ENCODE results near the gene UGT8. TPM values are rescaled to one million over a fixed set of nuclear protein-coding genes. Genes with fewer than 3 reads are reported as not detected.

The UGT8 gene
- total RNA-seq, 6 donors from 2014 or later = 0.67 to 2.0 (median 1.5) TPM

DNA sequence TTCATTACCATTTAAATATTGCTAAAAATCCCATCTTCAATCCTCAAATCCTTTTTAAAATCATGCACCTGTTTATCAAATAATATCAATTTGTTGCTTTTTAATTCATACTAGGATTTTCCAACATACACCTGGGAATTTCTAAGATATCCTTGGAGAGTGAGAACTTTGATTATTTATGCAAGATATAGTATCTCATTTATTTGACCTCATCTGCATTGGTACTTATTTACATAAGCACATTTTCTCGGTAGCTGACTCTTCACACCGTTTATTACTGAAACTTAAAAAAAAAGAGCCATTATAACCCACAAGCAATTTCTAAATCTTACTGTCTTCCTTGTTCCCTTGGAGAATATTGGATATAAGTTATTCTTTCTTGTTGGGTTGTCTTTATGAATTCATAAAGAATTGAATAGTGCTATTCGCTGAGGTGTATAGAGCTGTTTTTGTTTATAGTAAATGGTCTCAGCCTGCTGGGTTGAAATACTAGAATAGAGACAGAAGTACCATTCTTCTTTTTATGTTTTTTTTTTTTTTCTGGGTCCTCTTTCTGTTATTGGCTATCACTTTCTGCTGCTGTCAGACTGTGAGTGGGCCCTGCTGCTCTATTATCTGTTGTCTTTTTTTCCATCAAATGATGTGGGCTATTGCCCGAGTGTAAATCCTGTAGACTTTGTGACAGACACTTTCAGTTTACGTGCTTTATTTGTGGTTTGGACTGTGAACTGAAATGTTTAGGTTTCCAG is 2.9 kb downstream of the UGT8 start:
- TF ChIP-seq, protein P1, sequence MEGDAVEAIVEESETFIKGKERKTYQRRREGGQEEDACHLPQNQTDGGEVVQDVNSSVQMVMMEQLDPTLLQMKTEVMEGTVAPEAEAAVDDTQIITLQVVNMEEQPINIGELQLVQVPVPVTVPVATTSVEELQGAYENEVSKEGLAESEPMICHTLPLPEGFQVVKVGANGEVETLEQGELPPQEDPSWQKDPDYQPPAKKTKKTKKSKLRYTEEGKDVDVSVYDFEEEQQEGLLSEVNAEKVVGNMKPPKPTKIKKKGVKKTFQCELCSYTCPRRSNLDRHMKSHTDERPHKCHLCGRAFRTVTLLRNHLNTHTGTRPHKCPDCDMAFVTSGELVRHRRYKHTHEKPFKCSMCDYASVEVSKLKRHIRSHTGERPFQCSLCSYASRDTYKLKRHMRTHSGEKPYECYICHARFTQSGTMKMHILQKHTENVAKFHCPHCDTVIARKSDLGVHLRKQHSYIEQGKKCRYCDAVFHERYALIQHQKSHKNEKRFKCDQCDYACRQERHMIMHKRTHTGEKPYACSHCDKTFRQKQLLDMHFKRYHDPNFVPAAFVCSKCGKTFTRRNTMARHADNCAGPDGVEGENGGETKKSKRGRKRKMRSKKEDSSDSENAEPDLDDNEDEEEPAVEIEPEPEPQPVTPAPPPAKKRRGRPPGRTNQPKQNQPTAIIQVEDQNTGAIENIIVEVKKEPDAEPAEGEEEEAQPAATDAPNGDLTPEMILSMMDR (IDR thresholded peaks at IDR 0.05) = no peak
- TF ChIP-seq EP300 (IDR thresholded peaks at IDR 0.05) = no peak
- TF ChIP-seq POLR2AphosphoS5 (IDR thresholded peaks at IDR 0.05) = no peak
- no peak for TF ChIP-seq POLR2A (IDR thresholded peaks at IDR 0.05)
- H3K27me3 ChIP-seq = peaks cover 0 to 17% (median 4%) of the 10 kb centered on the region in 4 donors
- no peak for ATAC-seq (ENCODE audit: low FRiP score in 2 of 2)

DNA sequence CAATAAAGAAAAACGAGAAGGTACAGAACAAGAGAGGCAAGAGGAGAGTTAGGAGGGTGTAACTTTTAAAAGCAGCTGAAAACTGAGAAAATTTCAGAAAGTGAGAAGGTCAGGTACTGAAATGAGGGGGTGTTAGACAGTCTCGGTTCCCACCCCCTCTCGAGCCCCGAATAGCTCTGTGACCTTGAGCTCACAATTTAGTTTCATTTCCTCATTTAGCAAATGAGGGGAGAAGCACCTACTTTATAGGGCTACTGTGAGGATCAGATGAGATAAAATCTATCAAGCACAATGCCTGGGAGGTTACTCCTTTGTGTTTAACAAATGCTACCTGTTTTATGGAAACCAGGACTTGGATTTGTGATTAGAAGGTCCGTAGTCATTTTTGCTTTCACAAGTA is 4.9 kb downstream of the UGT8 start:
- no peak for TF ChIP-seq POLR2A (IDR thresholded peaks at IDR 0.05)
- TF ChIP-seq, protein P1 (IDR thresholded peaks at IDR 0.05) = no peak
- TF ChIP-seq POLR2AphosphoS5 (IDR thresholded peaks at IDR 0.05) = no peak
- TF ChIP-seq EP300 (IDR thresholded peaks at IDR 0.05) = no peak
- Histone ChIP-seq H3K36me3 (no peaks in the 10 kb centered on the region), H3K4me3 (no peak overlapping the region), H3K27me3 (peaks cover 0 to 13% (median 0%) of the 10 kb centered on the region in 4 donors), H3K27ac (no peak overlapping the region), H3K9me3 (no peaks in the 10 kb centered on the region), H3K4me1 (peaks cover 10 to 14% (median 11%) of the 10 kb centered on the region in 4 donors)
- ATAC-seq (ENCODE audit: low FRiP score in 2 of 2) (no peak), DNase-seq (no peak)
- WGBS, 2 donors = 54 to 73% methylated on average over 5 of the region's 5 CpGs

More for the DNA sequence above, 2.9 kb downstream of the UGT8 start:
- H3K4me1 ChIP-seq = peaks cover 14 to 23% (median 17%) of the 10 kb centered on the region in 4 donors
- no peaks in the 10 kb centered on the region for H3K36me3 ChIP-seq
- no peak for DNase-seq
- no peak overlapping the region for H3K27ac ChIP-seq
- H3K9me3 ChIP-seq = no peaks in the 10 kb centered on the region
- H3K4me3 ChIP-seq = no peak overlapping the region
- whole genome bisulfite sequencing, 2 donors = 75 to 84% methylated on average over 5 of the region's 5 CpGs

DNA sequence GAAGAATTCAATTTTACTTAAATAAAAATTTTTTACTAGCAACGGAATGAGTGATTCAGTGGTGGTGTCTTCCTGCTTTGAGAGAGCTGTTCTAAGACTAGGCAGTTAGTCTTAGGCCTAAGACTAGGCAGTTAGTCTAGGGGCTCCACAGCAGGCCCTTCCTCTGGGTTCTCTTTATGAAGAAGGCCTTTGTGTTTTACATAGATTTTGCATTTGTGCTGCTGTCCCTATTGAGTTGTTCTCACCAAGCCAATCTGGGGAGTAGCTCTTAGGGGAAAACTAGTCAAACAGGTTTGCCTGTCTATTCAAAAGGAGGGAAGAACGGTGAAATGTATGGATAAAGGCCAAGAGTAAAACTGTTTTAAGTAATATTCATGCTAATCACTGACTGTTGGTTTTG is 7.6 kb downstream of the UGT8 start:
- DNase-seq (no peak), ATAC-seq (ENCODE audit: low FRiP score in 2 of 2) (no peak)
- no peaks in the 10 kb centered on the region for H3K27me3 ChIP-seq
- H3K4me3 ChIP-seq = no peak overlapping the region
- no peaks in the 10 kb centered on the region for H3K4me1 ChIP-seq
- WGBS, 2 donors = 60 to 62% methylated on average over 2 of the region's 2 CpGs
- no peak overlapping the region for H3K27ac ChIP-seq
- TF ChIP-seq POLR2A (IDR thresholded peaks at IDR 0.05) (no peak), EP300 (IDR thresholded peaks at IDR 0.05) (no peak), POLR2AphosphoS5 (IDR thresholded peaks at IDR 0.05) (no peak)
- TF ChIP-seq, protein P1 (IDR thresholded peaks at IDR 0.05) = no peak
- H3K36me3 ChIP-seq = no peaks in the 10 kb centered on the region
- H3K9me3 ChIP-seq = no peaks in the 10 kb centered on the region

DNA sequence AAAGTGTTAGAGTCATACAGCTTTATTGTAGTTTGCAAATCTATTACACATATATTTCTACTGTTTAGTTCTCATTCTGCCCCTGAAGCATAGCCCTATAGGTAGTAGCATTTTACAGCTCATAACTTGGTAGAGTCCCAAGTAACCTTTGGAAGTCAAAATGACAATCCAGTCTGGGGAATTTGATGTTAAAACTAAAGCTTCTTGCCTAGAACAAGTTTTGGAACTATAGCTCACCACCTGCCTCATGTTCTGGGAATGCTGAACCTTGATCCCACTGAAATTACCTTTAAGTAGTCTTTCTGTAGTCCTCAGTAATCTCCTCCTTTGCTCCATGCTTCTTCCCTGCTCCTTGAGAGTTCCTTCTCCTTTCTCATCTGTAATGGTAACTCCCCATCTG is 8.4 kb downstream of the UGT8 start:
- Histone ChIP-seq H3K4me1 (no peaks in the 10 kb centered on the region), H3K27me3 (no peaks in the 10 kb centered on the region), H3K9me3 (no peaks in the 10 kb centered on the region), H3K4me3 (no peak overlapping the region), H3K36me3 (no peaks in the 10 kb centered on the region), H3K27ac (no peak overlapping the region)
- TF ChIP-seq POLR2A (IDR thresholded peaks at IDR 0.05) (no peak), POLR2AphosphoS5 (IDR thresholded peaks at IDR 0.05) (no peak), EP300 (IDR thresholded peaks at IDR 0.05) (no peak)
- TF ChIP-seq, protein P1 (IDR thresholded peaks at IDR 0.05) = no peak
- ATAC-seq (ENCODE audit: low FRiP score in 2 of 2) (no peak), DNase-seq (no peak)

DNA sequence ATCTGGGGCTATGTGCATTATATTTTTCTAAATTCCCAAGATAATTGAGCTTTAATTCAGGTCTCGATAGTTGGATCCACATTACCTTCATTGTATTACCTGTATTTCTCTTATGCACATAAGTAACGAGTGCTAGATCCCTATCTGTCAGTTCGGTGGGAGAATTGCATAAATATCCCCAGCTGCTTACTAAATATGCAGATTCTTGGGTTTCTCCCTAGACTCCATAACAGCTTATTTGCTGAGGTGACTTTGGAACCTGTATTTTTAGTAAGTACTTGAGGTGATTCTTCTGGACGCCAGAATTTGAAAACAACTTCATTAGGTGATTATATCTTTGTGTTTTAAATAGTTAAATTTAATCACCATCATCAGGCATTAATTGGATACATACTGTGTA is 15.0 kb downstream of the UGT8 start:
- Histone ChIP-seq H3K9me3 (no peaks in the 10 kb centered on the region), H3K4me1 (no peaks in the 10 kb centered on the region), H3K36me3 (no peaks in the 10 kb centered on the region), H3K27me3 (no peaks in the 10 kb centered on the region), H3K4me3 (no peak overlapping the region), H3K27ac (no peak overlapping the region)
- no peak for ATAC-seq (ENCODE audit: low FRiP score in 2 of 2)
- 68 to 78% methylated on average over 4 of the region's 4 CpGs for WGBS, 2 donors
- TF ChIP-seq, protein P1 (IDR thresholded peaks at IDR 0.05) = no peak
- no peak for TF ChIP-seq EP300 (IDR thresholded peaks at IDR 0.05)
- no peak for TF ChIP-seq POLR2A (IDR thresholded peaks at IDR 0.05)
- TF ChIP-seq POLR2AphosphoS5 (IDR thresholded peaks at IDR 0.05) = no peak
- no peak for DNase-seq

Data from upper lobe of left lung (tissue), 6 donors.